Astrocyte (in vitro differentiated cells and primary cell): ENCODE measurements around the gene NAV1. TPM values are rescaled to one million over a fixed set of nuclear protein-coding genes. Genes with fewer than 3 reads are reported as not detected.

Source experiments
- DNase-seq: peaks from one replicate; pipeline ENCODE4 v3.0.0-alpha.2; 2010; ENCODE audit warnings: low read depth
- FAIRE-seq: peaks from 2 replicates; lab custom pipeline; 2011; peaks lifted over from hg19 to GRCh38; lab: Jason Lieb, UNC
- H2AFZ ChIP-seq: 2 replicates; pipeline ENCODE4 v1.6.0; 2012; ENCODE audit warnings: low read depth, low read length, inconsistent platforms
- H3K27ac ChIP-seq: 2 replicates; pipeline ENCODE4 v1.5.1; 2011; ENCODE audit warnings: low read depth, low read length, inconsistent platforms
- H3K27me3 ChIP-seq: 2 replicates; pipeline ENCODE4 v1.6.0; 2011; ENCODE audit warnings: low read length, inconsistent platforms; ENCODE audit not compliant: insufficient read depth
- H3K36me3 ChIP-seq: 2 replicates; pipeline ENCODE4 v1.5.1; 2011; ENCODE audit warnings: low read length, inconsistent platforms; ENCODE audit not compliant: insufficient read depth
- H3K4me1 ChIP-seq: 2 replicates; pipeline ENCODE4 v1.5.1; 2011; ENCODE audit warnings: low read length, inconsistent platforms; ENCODE audit not compliant: insufficient read depth
- H3K4me2 ChIP-seq: 2 replicates; pipeline ENCODE4 v1.6.0; 2012; ENCODE audit warnings: low read length, inconsistent platforms
- H3K4me3 ChIP-seq: 2 replicates; pipeline ENCODE4 v1.5.1; 2011; ENCODE audit warnings: low read depth, mild to moderate bottlenecking, low read length, inconsistent platforms; ENCODE audit not compliant: insufficient read depth
- H3K79me2 ChIP-seq: 2 replicates; pipeline ENCODE4 v1.6.0; 2012; ENCODE audit warnings: mild to moderate bottlenecking, low read length, inconsistent platforms; ENCODE audit not compliant: insufficient read depth
- H3K9ac ChIP-seq: 2 replicates; pipeline ENCODE4 v1.6.0; 2012; ENCODE audit warnings: mild to moderate bottlenecking, low read length, inconsistent platforms
- H3K9me3 ChIP-seq: 2 replicates; pipeline ENCODE4 v1.5.1; 2012; ENCODE audit warnings: low read depth, mild to moderate bottlenecking, low read length, inconsistent platforms; ENCODE audit not compliant: insufficient read depth
- H4K20me1 ChIP-seq: 2 replicates; pipeline ENCODE4 v1.6.0; 2012; ENCODE audit warnings: low read length, inconsistent platforms; ENCODE audit not compliant: insufficient read depth
- H3K27ac Mint-ChIP-seq: one replicate; pipeline ENCODE4 v1.8.0; 2021; ENCODE audit warnings: mild to moderate bottlenecking, mixed read lengths; ENCODE audit not compliant: unreplicated experiment
- H3K27me3 Mint-ChIP-seq: one replicate; pipeline ENCODE4 v1.8.0; 2021; ENCODE audit warnings: low read depth, mixed read lengths; ENCODE audit not compliant: unreplicated experiment
- H3K36me3 Mint-ChIP-seq: one replicate; pipeline ENCODE4 v1.8.0; 2021; ENCODE audit warnings: low read depth, mixed read lengths; ENCODE audit not compliant: unreplicated experiment
- H3K4me1 Mint-ChIP-seq: one replicate; pipeline ENCODE4 v1.8.0; 2021; ENCODE audit warnings: low read depth, mixed read lengths; ENCODE audit not compliant: unreplicated experiment
- H3K4me3 Mint-ChIP-seq: one replicate; pipeline ENCODE4 v1.8.0; 2021; ENCODE audit warnings: mild to moderate bottlenecking, moderate library complexity, mixed read lengths; ENCODE audit not compliant: unreplicated experiment
- H3K9me3 Mint-ChIP-seq: one replicate; pipeline ENCODE4 v1.8.0; 2021; ENCODE audit warnings: mild to moderate bottlenecking, mixed read lengths; ENCODE audit not compliant: unreplicated experiment
- CTCF ChIP-seq: IDR thresholded peaks from 2 replicates; pipeline ENCODE4 v1.5.1; 2011; ENCODE audit warnings: low read depth, mild to moderate bottlenecking, inconsistent platforms, low read length, moderate library complexity; ENCODE audit not compliant: insufficient read depth
- EZH2 ChIP-seq: IDR thresholded peaks from 2 replicates; pipeline ENCODE4 v1.6.1; 2012; ENCODE audit warnings: mild to moderate bottlenecking, low read length, inconsistent platforms; ENCODE audit not compliant: insufficient read depth
- total RNA-seq: library from RNA; stranded (reverse); gene quantifications from 2 replicates; pipeline ENCODE4 v1.2.1, GENCODE V29; 2021

NAV1 gene
- total RNA-seq, 1 donor from 2014 or later = 79.7 TPM

DNA sequence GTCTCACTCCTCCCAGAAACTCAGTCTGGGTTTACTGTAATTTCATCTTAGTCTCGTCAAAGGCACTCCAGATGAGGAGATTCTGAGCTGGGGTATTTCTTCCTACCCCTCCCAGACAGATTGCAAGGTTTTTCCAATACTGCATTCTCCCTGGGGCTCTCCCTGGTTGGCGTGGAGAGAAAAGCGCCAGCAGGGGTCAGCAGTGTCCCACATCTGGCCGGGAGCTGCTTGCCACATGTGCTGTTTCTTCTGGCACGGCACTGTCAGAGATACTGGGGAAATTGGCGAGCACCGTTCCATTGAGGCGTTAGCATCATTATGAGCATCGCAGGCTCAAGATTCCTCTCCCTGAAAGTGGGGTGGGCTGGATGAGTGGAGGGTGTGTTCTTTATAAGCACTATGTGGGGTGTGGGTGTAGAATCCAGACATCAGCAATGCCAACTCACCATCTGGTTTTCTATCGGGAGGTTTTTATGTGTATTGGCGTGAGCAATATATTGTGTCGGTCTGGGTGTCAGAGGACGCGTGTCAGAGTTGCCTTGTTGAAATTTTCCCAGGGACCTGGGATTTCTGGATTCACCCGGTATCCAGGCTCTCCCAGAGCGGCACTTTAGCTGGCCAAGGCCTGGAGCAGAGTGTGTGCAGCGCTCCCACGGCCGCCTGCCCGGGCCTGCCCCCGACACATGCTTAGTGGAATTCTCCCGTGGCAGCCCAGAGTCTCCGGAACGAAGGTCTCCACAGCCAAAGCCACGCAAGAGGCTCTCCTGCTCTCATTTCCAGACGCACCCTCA, 8.0 kb upstream of the NAV1 start:
- FAIRE-seq (peak; percentile 5), DNase-seq (peak; percentile 74)
- Mint-ChIP-seq H3K9me3 (no peaks in the 10 kb centered on the region), H3K36me3 (no peaks in the 10 kb centered on the region), H3K27me3 (no peaks in the 10 kb centered on the region), H3K4me1 (peaks cover 39% of the 10 kb centered on the region), H3K27ac (peak overlapping the region; percentile 78), H3K4me3 (peak overlapping the region; percentile 27)
- Histone ChIP-seq H3K4me2 (peak overlapping the region; percentile 26), H3K4me3 (no peak overlapping the region), H2AFZ (no peak overlapping the region), H4K20me1 (no peaks in the 10 kb centered on the region), H3K4me1 (peaks cover 25% of the 10 kb centered on the region), H3K27me3 (no peaks in the 10 kb centered on the region), H3K36me3 (no peaks in the 10 kb centered on the region), H3K9ac (peak overlapping the region; percentile 29), H3K27ac (no peak overlapping the region), H3K9me3 (no peaks in the 10 kb centered on the region), H3K79me2 (no peaks in the 10 kb centered on the region)
- no peak for TF ChIP-seq EZH2
- TF ChIP-seq CTCF = peak; percentile 89

DNA sequence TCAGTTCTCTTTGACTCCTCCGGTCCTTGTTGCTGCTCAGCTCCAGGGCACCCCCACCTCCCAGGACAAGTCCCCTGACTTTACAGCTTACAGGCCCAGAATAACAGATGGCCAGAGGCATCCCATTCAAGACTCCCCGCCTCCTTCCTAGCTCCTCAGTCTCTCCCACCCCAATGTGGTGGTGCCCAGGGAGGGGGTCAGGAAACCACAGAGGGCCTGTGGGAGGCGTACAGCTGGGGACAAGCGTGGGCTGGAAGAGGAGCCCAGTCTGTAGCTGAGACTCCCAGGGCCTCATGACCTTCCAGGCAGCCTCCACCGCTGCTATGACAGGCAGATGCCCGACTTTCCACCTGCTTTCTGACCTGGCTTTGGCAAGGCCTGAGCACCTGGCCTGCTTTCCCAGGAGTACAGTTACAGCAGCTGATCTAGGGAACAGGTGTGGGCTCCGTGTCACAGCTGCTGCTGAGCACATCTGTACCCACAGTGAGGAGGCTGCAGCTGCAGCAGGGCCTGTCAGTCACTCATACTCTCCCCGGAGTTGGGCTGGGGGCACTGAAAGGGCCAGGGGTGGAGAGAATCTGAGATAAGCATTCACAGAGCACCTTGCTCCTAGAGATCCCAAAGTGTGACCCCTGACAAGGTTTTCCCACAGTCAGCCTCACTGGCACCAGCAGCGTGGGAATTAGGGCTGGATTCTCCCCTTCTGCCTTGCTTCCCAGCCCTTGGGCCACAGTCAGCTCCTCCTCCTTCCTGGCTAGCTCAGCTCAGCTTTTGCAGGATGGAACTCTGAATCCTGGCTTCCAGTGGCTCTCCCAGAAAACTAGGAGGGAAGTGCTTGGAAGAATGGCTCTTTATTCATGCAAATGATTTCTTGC, 7.1 kb upstream of the NAV1 start:
- H3K4me3 ChIP-seq = no peak overlapping the region
- DNase-seq = no peak
- H3K4me2 ChIP-seq = no peak overlapping the region
- H4K20me1 ChIP-seq = no peaks in the 10 kb centered on the region
- FAIRE-seq = no peak
- H3K4me1 Mint-ChIP-seq = peaks cover 47% of the 10 kb centered on the region
- H3K27ac Mint-ChIP-seq = peak overlapping the region; percentile 78
- H3K79me2 ChIP-seq = no peaks in the 10 kb centered on the region
- H3K9me3 ChIP-seq = no peaks in the 10 kb centered on the region
- H3K36me3 Mint-ChIP-seq = no peaks in the 10 kb centered on the region
- no peaks in the 10 kb centered on the region for H3K36me3 ChIP-seq
- H3K4me3 Mint-ChIP-seq = peak overlapping the region; percentile 27
- peaks cover 34% of the 10 kb centered on the region for H3K4me1 ChIP-seq
- H2AFZ ChIP-seq = no peak overlapping the region
- no peak overlapping the region for H3K27ac ChIP-seq
- peak overlapping the region; percentile 29 for H3K9ac ChIP-seq
- H3K27me3 ChIP-seq = no peaks in the 10 kb centered on the region
- no peaks in the 10 kb centered on the region for H3K9me3 Mint-ChIP-seq
- H3K27me3 Mint-ChIP-seq = no peaks in the 10 kb centered on the region
- TF ChIP-seq CTCF = no peak
- TF ChIP-seq EZH2 = no peak
